CD14-positive monocyte (primary cell): Measurements from ENCODE around the gene OR10V1. TPM values are rescaled to one million over a fixed set of nuclear protein-coding genes. Genes with fewer than 3 reads are reported as not detected.

Source experiments
- DNase-seq, 3 donors: peaks; one replicate each; pipeline ENCODE4 v3.0.0-alpha.2; 2011 to 2022
- H2AFZ ChIP-seq: 2 replicates; pipeline ENCODE4 v1.6.0; 2012; ENCODE audit warnings: mild to moderate bottlenecking, low read depth, low read length, inconsistent platforms; ENCODE audit not compliant: insufficient read depth, poor library complexity, severe bottlenecking
- H3K27ac ChIP-seq, 2 donors: 1 replicate in 1 of 2; 2 replicates in 1 of 2; pipeline ENCODE4 v1.5.1; 2012 to 2013; ENCODE audit warnings: low read length in 2 of 2, control low read depth in 1 of 2, inconsistent platforms in 1 of 2, low read depth in 1 of 2, mild to moderate bottlenecking in 1 of 2
- H3K27me3 ChIP-seq, 2 donors: one replicate each; pipeline versions ENCODE4 v1.6.0 to v1.6.1; 2011 to 2013; ENCODE audit warnings: low read length in 2 of 2; ENCODE audit not compliant: control insufficient read depth in 2 of 2, insufficient read depth in 2 of 2
- H3K36me3 ChIP-seq, 2 donors: replicated peaks in 1 of 2; 1 replicate in 1 of 2; 2 replicates in 1 of 2; pipeline versions ENCODE4 v1.5.1 to v1.6.1; 2012 to 2013; ENCODE audit warnings: low read length in 2 of 2, control low read depth in 1 of 2, inconsistent platforms in 1 of 2, mild to moderate bottlenecking in 1 of 2; ENCODE audit not compliant: insufficient read depth in 2 of 2, control insufficient read depth in 1 of 2
- H3K4me1 ChIP-seq, 2 donors: 1 replicate in 1 of 2; 2 replicates in 1 of 2; pipeline versions ENCODE4 v1.5.1 to v1.6.1; 2012 to 2013; ENCODE audit warnings: low read length in 2 of 2, control low read depth in 1 of 2, inconsistent platforms in 1 of 2, mild to moderate bottlenecking in 1 of 2, moderate library complexity in 1 of 2; ENCODE audit not compliant: insufficient read depth in 2 of 2, control insufficient read depth in 1 of 2
- H3K4me2 ChIP-seq: replicated peaks from 2 replicates; pipeline ENCODE3; 2012; ENCODE audit warnings: low read length, moderate library complexity, mild to moderate bottlenecking; ENCODE audit not compliant: poor library complexity, severe bottlenecking; ENCODE audit errors: extremely low read depth
- H3K4me3 ChIP-seq, 3 experiments: fragments of 200-600 bp in 1 of 3; sonication (generic) in 1 of 3; replicated peaks in 1 of 3; 1 replicate in 2 of 3; 2 replicates in 1 of 3; pipeline ENCODE4 v1.5.1; 2011 to 2013; ENCODE audit warnings: low read length in 3 of 3, mild to moderate bottlenecking in 3 of 3, control low read depth in 2 of 3, low read depth in 2 of 3, inconsistent platforms in 1 of 3, moderate library complexity in 1 of 3
- H3K79me2 ChIP-seq: 2 replicates; pipeline ENCODE4 v1.6.0; 2012; ENCODE audit warnings: mild to moderate bottlenecking, control low read depth, inconsistent platforms, low read length, moderate library complexity; ENCODE audit not compliant: insufficient read depth
- H3K9ac ChIP-seq: 2 replicates; pipeline ENCODE4 v1.6.0; 2017; ENCODE audit warnings: low read length, mild to moderate bottlenecking; ENCODE audit not compliant: insufficient read depth, poor library complexity, severe bottlenecking
- H3K9me3 ChIP-seq, 2 donors: replicated peaks in 1 of 2; 1 replicate in 1 of 2; 2 replicates in 1 of 2; pipeline versions ENCODE4 v1.5.1 to v1.6.1; 2012 to 2013; ENCODE audit warnings: low read length in 2 of 2, control low read depth in 1 of 2; ENCODE audit not compliant: control insufficient read depth in 1 of 2, insufficient read depth in 1 of 2
- H4K20me1 ChIP-seq: 2 replicates; pipeline ENCODE4 v1.6.0; 2012; ENCODE audit warnings: mild to moderate bottlenecking, low read length, control low read depth, moderate library complexity; ENCODE audit not compliant: insufficient read depth
- H3K27ac Mint-ChIP-seq, 7 donors: one replicate each; pipeline ENCODE4 v1.8.0; 2020; ENCODE audit warnings: mild to moderate bottlenecking in 7 of 7, mixed read lengths in 7 of 7, moderate library complexity in 6 of 7, inconsistent platforms in 2 of 7
- H3K27me3 Mint-ChIP-seq, 3 donors: one replicate each; pipeline ENCODE4 v1.8.0; 2021 to 2022; ENCODE audit warnings: low read depth in 3 of 3, mild to moderate bottlenecking in 3 of 3, mixed read lengths in 3 of 3, moderate library complexity in 3 of 3, inconsistent platforms in 1 of 3
- H3K36me3 Mint-ChIP-seq, 2 donors: one replicate each; pipeline ENCODE4 v1.8.0; 2020; ENCODE audit warnings: mixed read lengths in 2 of 2, inconsistent platforms in 1 of 2, mild to moderate bottlenecking in 1 of 2
- H3K4me1 Mint-ChIP-seq: one replicate; pipeline ENCODE4 v1.8.0; 2020; ENCODE audit warnings: mild to moderate bottlenecking, mixed read lengths
- H3K4me3 Mint-ChIP-seq, 2 donors: one replicate each; pipeline ENCODE4 v1.8.0; 2020; ENCODE audit warnings: mild to moderate bottlenecking in 2 of 2, mixed read lengths in 2 of 2, moderate library complexity in 1 of 2
- H3K9me3 Mint-ChIP-seq, 7 donors: one replicate each; pipeline ENCODE4 v1.8.0; 2020 to 2022; ENCODE audit warnings: mixed read lengths in 7 of 7, mild to moderate bottlenecking in 6 of 7, moderate library complexity in 6 of 7, inconsistent platforms in 2 of 7
- WGBS: methylation state at CpG from one replicate; pipeline ENCODE4 v1.1.5; 2013; ENCODE audit warnings: missing lambda C conversion rate; ENCODE audit not compliant: insufficient coverage; 5-methylcytosine and 5-hydroxymethylcytosine counted together
- intact Hi-C, 2 donors: fragments of 100-400 bp; cut with micrococcal nuclease; formaldehyde crosslinking; loops; one replicate each; pipeline versions ENCODE4 v1.15.0 to v1.15.1; 2023
- polyA plus RNA-seq, 3 donors: library from polyadenylated mRNA; depleted of rRNA in 1 of 3; unstranded in 2 of 3; stranded (reverse) in 1 of 3; fragments of 300-500 nt in 2 of 3; fragments of >200 nt in 1 of 3; fragmentation: Illumina TruSeq in 2 of 3; gene quantifications; 1 replicate in 2 of 3; 2 replicates in 1 of 3; pipeline ENCODE4 v1.2.3, GENCODE V29; 2012 to 2021
- TF ChIP-seq, protein P1 (sequence below): fragments of 200-600 bp; IDR thresholded peaks from one replicate; pipeline ENCODE4 v1.8.0; 2022; ENCODE audit warnings: antibody characterized with exemption, mild to moderate bottlenecking

Gene OR10V1
- polyA plus RNA-seq, 3 donors, result not detected

- no peaks in the 10 kb centered on the region for H3K36me3 ChIP-seq
- no peak overlapping the region for H2AFZ ChIP-seq
- Mint-ChIP-seq H3K36me3 (no peaks in the 10 kb centered on the region), H3K4me3 (no peak overlapping the region), H3K9me3 (no peaks in the 10 kb centered on the region), H3K27ac (no peak overlapping the region), H3K4me1 (peaks cover 2% of the 10 kb centered on the region), H3K27me3 (peaks cover 0 to 3% (median 0%) of the 10 kb centered on the region in 3 donors)
- H3K9me3 ChIP-seq, result no peaks in the 10 kb centered on the region
- no peaks in the 10 kb centered on the region for H3K4me1 ChIP-seq
- no peaks in the 10 kb centered on the region for H4K20me1 ChIP-seq
- DNase-seq, result no peak
- no peak overlapping the region for H3K9ac ChIP-seq
- no CpG with 5 or more reads among the region's 8 CpGs for WGBS
- no peak overlapping the region for H3K4me3 ChIP-seq
- H3K27ac ChIP-seq, result no peak overlapping the region
- intact Hi-C loops, result no loop called here
- TF ChIP-seq, protein P1, sequence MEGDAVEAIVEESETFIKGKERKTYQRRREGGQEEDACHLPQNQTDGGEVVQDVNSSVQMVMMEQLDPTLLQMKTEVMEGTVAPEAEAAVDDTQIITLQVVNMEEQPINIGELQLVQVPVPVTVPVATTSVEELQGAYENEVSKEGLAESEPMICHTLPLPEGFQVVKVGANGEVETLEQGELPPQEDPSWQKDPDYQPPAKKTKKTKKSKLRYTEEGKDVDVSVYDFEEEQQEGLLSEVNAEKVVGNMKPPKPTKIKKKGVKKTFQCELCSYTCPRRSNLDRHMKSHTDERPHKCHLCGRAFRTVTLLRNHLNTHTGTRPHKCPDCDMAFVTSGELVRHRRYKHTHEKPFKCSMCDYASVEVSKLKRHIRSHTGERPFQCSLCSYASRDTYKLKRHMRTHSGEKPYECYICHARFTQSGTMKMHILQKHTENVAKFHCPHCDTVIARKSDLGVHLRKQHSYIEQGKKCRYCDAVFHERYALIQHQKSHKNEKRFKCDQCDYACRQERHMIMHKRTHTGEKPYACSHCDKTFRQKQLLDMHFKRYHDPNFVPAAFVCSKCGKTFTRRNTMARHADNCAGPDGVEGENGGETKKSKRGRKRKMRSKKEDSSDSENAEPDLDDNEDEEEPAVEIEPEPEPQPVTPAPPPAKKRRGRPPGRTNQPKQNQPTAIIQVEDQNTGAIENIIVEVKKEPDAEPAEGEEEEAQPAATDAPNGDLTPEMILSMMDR, result no peak
- H3K79me2 ChIP-seq, result no peaks in the 10 kb centered on the region
- no peak overlapping the region for H3K4me2 ChIP-seq
- no peaks in the 10 kb centered on the region for H3K27me3 ChIP-seq
Observed at GRCh38 chr11:59676205-59676604, 37.4 kb downstream of the OR10V1 start.

GRCh38 chr11:59674291-59674690 is 39.4 kb downstream of the OR10V1 start:
- Mint-ChIP-seq H3K36me3 (no peaks in the 10 kb centered on the region), H3K27me3 (peaks cover 0 to 3% (median 0%) of the 10 kb centered on the region in 3 donors), H3K4me3 (no peak overlapping the region), H3K4me1 (peaks cover 11% of the 10 kb centered on the region), H3K9me3 (no peaks in the 10 kb centered on the region), H3K27ac (no peak overlapping the region)
- Histone ChIP-seq H3K4me2 (no peak overlapping the region), H3K27me3 (no peaks in the 10 kb centered on the region), H3K4me3 (no peak overlapping the region), H4K20me1 (no peaks in the 10 kb centered on the region), H3K9ac (no peak overlapping the region), H3K9me3 (no peaks in the 10 kb centered on the region), H2AFZ (no peak overlapping the region), H3K4me1 (peaks cover 8 to 11% of the 10 kb centered on the region in 2 donors), H3K79me2 (no peaks in the 10 kb centered on the region), H3K36me3 (no peaks in the 10 kb centered on the region), H3K27ac (no peak overlapping the region)
- intact Hi-C loops, result no loop called here
- WGBS, result no CpG with 5 or more reads among the region's 2 CpGs
- no peak for DNase-seq
- TF ChIP-seq, protein P1, result no peak
